Breast epithelium (tissue), 3 donors: ENCODE results near the gene PCNX2.

ENCODE experiments used
- POLR2AphosphoS5 ChIP-seq, 3 donors: sonication (generic); formaldehyde crosslinking; IDR thresholded peaks; one replicate each; pipeline ENCODE4 v1.6.1; 2017; ENCODE audit warnings: antibody characterized with exemption in 3 of 3
- TF ChIP-seq, protein P1 (sequence below), 3 donors: fragments of 450-650 bp; IDR thresholded peaks; one replicate each; pipeline ENCODE4 v1.5.1; 2016 to 2017; ENCODE audit warnings: antibody characterized with exemption in 3 of 3, mild to moderate bottlenecking in 3 of 3, moderate library complexity in 3 of 3

DNA sequence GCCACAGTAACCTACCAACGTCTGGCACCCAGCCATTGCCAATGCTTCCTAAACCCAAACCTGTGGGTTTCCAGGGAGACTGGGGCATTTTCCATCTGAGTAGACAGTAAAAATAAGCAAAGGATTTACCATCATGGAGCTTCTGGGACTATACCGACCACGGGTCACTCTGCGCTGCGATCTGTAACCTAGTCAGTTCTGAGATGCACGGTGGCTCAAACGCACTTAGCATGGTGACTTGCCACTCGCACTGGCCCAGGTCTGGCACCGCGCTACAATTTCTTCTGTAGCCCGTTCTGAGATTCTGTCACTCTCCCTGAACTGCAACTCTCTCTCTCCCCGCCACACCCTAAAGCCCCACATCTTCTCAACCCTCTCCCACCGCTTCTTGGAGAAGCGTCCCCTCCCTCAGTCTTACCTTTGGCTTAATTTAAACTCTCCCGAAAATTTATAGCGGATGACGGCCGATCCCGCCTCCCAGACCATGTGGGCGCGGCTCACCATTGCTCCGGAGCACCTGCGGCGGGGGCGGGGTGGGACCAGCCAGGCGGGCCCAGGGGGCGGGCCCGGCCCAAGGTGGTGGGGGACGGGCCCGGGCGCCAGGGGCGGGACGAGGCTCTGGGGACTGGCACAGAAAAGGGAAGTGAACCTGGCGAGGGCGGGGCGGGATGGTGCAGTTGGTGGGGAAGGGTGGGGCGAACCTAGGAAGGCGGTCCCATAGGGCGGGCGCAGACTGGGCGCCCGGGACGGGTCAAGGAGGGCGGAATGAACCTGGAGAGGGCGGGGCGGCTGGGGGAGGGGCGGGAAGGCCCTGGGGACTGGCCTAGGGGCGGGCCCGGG, 31.5 kb upstream of the PCNX2 start:
- TF ChIP-seq, protein P1, sequence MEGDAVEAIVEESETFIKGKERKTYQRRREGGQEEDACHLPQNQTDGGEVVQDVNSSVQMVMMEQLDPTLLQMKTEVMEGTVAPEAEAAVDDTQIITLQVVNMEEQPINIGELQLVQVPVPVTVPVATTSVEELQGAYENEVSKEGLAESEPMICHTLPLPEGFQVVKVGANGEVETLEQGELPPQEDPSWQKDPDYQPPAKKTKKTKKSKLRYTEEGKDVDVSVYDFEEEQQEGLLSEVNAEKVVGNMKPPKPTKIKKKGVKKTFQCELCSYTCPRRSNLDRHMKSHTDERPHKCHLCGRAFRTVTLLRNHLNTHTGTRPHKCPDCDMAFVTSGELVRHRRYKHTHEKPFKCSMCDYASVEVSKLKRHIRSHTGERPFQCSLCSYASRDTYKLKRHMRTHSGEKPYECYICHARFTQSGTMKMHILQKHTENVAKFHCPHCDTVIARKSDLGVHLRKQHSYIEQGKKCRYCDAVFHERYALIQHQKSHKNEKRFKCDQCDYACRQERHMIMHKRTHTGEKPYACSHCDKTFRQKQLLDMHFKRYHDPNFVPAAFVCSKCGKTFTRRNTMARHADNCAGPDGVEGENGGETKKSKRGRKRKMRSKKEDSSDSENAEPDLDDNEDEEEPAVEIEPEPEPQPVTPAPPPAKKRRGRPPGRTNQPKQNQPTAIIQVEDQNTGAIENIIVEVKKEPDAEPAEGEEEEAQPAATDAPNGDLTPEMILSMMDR (IDR thresholded peaks at IDR 0.05), result no peak
- no peak for TF ChIP-seq POLR2AphosphoS5 (IDR thresholded peaks at IDR 0.05)
